Stimulated activated CD8-positive, alpha-beta memory T cell treated with anti-CD3 and anti-CD28 coated beads, Interleukin-12 subunit alpha, Interleukin-12 subunit beta, amount 100 ng/mL, for 24 hours (primary cell): ENCODE measurements around the gene CIRBP.
"Not testable (repeated sequence)": the region's sequence is repeated elsewhere in the genome, so short reads cannot be mapped to it uniquely, and the experiment has no call there.

Experiments
- DNase-seq: peaks from one replicate; pipeline ENCODE4 v3.0.0-alpha.2; 2020; ENCODE audit errors: extremely low read depth

Gene CIRBP

GRCh38 chr19:1309977-1310852, 41.1 kb downstream of the CIRBP start:
- DNase-seq: no peak

- DNase-seq: no peak
Measured at GRCh38 chr19:1310853-1311180, 41.7 kb downstream of the CIRBP start.

- no peak for DNase-seq
Measured at GRCh38 chr19:1311543-1312091, 42.5 kb downstream of the CIRBP start.

GRCh38 chr19:1312767-1313694, 43.9 kb downstream of the CIRBP start:
- DNase-seq: no peak

- DNase-seq: no peak
Measured at GRCh38 chr19:1313695-1314613, 44.8 kb downstream of the CIRBP start.

GRCh38 chr19:1315470-1316166, 46.5 kb downstream of the CIRBP start:
- DNase-seq: no peak

- DNase-seq: no peak
Measured at GRCh38 chr19:1316466-1316865, 47.3 kb downstream of the CIRBP start.

- no peak for DNase-seq
Measured at GRCh38 chr19:1317274-1318003, 48.3 kb downstream of the CIRBP start.

GRCh38 chr19:1318678-1319471, 49.7 kb downstream of the CIRBP start:
- no peak for DNase-seq

- DNase-seq: not testable (repeated sequence)
Measured at GRCh38 chr19:1320282-1320650, 51.1 kb downstream of the CIRBP start.

GRCh38 chr19:1321539-1321938, 52.4 kb downstream of the CIRBP start:
- DNase-seq: no peak

- no peak for DNase-seq
Measured at GRCh38 chr19:1322198-1322981, 53.3 kb downstream of the CIRBP start.

GRCh38 chr19:1324249-1324805, 55.2 kb downstream of the CIRBP start:
- no peak for DNase-seq
